T-helper 9 cell (primary cell): ENCODE data around the gene LUC7L3.
"Not testable (repeated sequence)": the region's sequence is repeated elsewhere in the genome, so short reads cannot be mapped to it uniquely, and the experiment has no call there.

ENCODE experiments used
- DNase-seq: peaks from one replicate; pipeline ENCODE4 v3.0.0-alpha.2; 2020

The LUC7L3 gene

DNA sequence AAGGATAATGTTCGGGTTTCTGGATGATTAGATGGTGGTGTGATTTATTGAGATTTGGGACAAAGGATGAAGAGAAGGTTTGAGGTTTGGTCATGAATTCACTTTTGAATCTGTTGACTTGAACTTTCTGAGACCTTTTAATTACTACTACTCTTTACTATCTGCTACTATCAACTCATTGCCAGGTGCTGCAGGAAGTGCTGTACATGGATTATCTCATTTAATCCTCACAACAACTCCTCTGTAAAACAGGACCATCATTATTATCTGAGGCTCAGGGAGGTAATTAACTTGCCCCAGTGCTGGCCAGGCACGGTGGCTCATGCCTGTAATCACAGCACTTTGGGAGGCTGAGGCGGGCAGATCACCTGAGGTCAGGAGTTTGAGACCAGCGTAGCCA lies 8.8 kb upstream of the LUC7L3 start:
- DNase-seq, result no peak

DNA sequence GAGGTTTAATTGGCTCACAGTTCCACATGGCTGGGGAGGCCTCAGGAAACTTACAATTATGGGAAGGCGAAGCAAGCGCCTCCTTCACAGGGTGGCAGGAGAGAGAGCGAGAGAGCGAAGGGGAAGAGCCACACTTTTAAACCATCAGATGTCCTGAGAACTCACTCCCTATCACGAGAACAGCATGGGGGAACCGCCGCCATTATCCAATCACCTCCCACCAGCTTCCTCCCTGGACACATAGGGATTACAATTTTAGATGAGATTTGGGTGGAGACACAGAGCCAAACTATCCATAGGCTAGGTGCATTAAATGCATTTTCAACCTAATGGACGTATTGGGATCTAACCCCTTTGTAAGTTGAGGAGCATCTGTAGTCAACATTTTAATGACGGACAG lies 6.8 kb upstream of the LUC7L3 start:
- DNase-seq, result no peak

DNA sequence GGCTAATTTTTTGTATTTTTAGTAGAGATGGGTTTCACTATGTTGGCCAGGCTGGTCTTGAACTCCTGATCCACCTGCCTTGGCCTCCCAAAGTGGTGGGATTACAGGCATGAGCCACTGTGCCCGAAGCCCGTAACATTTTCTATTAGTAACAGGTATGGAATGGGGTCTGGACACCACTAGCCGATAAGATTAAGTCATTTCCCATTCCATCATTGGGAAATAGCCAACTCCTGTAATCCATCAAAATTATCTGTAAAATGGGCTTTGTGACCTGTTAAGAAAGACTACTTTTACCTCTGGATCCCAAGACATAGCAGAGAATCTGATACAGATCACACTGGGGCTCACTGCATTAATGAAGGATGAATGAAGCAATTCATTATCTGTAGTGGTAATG lies 3.9 kb upstream of the LUC7L3 start:
- no peak for DNase-seq

DNA sequence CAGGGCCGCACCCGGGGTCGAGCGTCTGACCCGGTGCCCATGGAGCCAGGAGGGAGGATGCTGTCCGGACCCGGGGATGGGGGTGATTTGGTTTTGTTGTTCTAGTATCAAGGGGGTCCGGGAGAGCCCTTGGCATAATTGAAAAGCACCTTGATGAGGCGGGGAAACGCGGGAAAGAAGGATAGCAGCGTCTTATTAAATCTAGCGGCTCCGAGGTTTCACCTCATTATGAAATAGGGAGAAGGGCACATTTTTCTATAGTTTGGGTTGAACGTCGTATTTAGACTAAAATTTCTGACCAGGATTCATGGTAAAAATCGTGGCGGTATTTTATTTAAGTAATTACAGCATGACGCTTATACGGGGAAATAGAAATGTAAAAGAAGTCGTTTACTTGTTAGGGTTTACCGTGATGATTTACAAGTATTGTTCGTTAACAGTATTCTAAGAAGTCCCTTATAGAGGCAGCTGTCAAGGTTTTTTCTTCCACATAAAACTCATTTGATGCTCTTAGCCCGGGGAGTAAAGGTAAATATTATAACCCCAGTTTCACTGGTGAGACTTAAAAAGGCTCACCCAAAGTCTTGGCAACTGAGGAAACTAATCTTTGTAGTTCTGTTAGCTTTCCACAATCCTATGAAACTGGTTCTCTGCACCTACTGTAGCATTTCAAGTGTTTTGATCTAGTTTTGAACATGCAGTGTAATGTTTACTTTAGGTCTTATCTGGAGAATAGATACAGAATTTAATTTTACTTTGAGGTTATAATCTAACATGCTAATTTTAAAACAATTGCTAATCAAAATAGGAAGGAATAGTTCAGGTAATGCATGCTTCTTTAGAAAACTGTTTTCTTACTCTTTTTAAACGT lies 756 bp downstream of the LUC7L3 start:
- DNase-seq, result no peak

DNA sequence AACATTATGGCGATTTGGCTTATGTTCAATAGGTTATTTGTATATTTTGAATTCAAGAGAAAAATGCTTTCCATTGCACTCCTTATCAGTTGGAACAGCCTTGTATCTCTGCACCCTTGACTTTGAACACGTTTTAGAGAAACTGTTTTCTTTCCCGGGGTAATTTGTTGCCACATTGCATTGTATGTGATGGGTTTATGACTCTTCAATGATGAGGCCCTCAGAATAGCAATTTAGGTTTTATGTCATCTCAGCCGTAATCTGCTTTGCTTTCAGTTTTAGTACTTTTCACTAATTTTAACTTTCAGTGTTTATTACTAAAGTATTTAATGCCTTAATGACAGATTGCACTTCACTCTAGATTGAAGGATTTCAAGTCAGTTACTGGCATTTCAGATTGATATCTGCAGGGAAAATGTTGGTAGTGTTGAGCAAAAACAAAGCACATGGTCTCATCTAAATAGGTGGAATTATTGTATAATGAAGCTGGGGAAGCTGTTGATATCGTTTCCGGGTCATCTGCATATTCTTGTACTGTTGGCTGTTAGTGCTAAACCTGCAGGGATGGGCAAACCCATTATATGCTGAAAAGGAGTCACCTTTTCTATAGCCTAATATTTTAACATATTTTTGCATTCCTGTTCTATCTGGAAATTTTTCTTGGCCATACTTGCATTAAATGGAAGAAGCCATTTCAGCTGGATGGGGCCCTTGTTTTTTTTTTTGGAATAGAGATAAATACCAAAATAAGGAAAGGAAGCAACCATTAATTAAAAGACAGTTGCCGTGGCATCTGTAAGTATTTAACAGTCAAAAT lies 2.0 kb downstream of the LUC7L3 start:
- no peak for DNase-seq

DNA sequence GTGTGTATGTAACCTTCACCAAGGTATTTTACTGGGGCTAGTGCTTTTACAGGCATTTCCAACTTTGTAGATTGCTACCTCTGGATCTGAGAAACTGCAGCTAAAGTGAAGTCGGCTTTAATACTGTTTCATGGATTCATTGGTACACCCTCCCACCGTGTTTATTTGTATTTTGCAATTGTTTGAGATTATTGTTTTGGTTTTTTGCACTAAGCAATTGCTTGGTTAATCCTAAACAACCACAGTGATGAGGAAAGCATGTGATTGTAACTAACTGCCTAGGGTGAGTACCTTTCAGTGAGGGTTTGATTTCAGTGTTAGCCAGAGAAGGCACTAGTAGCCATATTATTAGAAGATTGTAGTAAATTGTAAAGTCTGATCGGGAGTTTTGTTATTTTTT lies 3.3 kb downstream of the LUC7L3 start:
- DNase-seq, result no peak

DNA sequence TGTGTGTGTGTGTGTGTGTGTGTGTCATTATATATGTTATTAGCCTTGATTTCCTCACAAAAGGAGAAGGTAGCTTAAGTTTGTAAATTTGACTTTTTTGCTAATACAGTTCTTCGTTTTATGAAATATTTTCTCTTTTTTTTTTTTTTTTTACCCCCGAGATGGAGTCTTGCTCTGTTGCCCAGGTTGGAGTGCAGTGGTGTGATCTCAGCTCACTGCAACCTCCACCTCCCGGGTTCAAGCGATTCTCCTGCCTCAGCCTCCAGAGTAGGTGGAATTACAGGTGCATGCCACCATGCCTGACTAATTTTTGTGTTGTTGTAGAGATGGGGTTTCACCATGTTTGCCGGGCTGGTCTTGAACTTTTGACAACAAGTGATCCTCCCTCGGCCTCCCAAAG lies 5.2 kb downstream of the LUC7L3 start:
- DNase-seq, result not testable (repeated sequence)

DNA sequence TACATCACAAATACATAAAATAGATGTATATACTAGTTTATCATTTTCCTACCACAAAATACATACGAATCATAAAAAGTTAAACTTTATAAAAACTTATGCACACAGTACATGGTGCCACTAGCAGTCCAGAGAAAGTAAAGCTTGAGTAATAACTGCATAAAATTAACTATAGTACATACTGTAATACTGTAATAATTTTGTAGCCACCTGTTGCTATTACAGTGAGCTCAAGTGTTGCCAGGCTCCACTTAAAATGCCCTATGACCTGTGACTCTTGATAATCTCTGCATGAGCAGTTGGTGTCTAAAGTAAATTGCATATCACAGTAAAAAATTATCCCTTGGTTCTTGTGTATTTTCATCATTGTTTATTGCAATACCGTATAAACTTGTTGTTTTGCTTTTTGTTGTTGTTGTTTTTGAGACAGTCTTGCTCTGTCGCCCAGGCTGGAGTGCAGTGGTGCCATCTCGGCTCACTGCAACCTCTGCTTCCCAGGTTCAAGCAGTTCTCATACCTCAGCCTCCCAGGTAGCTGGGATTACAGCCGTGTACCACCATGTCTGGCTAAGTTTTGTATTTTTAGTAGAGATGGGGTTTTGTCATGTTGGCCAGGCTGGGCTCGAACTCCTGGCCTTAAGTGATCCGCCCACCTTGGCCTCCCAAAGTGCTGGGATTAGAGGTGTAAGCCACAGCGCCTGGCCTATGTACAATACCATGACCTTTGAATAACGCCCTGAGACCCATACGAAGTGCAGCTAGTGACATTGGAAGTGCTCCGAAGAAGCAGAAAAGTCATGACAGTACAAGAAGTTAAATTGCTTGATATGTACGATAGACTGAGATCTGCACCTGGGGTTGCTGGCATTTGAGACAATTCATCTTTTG lies 6.6 kb downstream of the LUC7L3 start:
- DNase-seq, result no peak

DNA sequence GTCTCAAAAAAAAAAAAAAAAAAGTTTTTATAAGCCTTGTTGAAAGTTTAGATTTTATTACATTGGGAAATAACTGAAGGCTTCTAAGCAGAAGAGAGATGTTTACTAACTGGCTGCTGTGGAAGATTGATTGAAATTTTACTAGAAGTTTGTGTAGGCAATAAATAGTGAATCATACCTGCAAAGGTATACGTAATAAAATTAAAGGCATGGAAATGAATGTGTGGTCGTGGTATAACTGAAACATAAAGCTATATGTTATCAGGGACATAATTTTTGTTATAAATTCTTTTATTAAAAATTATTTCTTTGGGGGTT lies 8.7 kb downstream of the LUC7L3 start:
- DNase-seq, result no peak

DNA sequence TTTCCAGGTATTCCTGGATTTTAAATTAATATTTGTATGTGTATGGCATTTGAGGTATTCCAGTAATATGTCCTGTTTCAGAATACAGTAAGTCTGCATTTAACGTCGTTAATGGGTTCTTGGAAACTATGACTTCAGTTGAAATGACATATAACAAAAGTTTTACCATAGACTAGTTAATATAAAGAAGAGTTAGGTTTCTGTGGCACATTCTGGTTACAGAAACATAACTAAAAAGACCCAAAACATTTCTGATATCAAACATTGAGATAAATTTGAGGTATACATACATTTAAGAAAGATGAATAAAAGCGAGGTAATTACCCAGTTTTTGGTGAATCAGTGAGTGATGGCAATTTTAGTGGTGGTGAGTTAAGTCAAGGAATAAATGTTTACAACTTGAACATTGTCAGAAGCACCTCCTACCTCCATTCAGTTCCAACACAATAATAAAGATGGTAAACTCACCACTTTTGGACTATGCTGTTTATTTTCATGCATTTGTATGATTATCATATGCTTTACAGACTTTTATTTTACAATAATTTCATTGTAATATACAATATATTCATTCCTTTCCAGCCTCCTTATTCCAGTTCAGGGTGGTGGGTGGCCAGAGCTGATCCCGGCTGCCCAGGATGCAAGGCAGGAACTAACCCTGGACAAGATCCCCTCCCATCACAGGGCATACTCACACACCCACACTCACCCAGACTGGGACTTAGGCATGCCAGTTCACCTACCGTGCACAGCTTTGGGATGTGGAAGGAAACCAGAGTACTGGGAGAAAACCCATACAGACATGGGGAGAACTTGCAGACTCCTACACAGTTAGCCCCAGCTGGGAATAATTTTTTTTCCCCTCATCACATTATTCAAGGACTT lies 9.7 kb downstream of the LUC7L3 start:
- no peak for DNase-seq

DNA sequence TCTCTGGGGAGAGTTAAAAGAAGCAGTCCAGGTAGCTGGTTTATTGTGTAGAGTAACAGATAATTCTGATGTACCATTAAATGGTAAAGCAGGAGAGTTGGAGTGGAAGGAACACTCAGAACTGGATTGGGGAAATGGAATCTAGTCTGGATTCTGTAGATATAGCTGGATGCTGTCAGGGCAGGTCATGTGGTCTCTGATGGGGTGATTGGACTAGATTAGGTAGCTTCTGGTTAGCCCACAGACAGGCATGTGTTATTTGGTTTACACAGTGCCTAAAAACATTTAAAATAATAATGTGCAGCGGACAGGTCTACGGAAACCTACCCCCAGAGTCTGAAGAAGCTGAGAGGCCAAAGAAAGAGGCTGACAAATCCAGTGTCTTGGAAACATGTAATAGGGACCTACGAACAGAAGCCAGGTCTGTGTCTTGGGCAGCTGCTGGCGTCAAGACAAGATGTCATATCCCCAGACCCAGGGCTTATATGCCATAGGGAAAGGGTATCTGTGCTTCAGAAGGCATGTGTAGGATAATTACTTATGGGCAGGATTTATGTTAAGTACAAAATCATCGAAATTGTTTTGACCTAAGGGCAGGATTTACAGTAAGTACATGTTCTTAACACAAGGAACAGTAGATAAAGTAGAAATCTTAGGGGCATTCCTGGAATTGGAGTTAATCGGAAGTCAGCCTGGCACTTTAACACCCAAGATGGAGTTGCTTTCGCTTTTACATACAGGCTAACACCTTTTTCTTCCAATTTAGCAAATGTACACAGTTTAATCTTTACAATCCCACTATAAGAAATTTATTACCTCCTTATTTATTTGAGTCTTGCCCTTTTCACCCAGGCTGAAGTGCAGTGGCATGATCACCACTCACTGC lies 12.4 kb downstream of the LUC7L3 start:
- no peak for DNase-seq

DNA sequence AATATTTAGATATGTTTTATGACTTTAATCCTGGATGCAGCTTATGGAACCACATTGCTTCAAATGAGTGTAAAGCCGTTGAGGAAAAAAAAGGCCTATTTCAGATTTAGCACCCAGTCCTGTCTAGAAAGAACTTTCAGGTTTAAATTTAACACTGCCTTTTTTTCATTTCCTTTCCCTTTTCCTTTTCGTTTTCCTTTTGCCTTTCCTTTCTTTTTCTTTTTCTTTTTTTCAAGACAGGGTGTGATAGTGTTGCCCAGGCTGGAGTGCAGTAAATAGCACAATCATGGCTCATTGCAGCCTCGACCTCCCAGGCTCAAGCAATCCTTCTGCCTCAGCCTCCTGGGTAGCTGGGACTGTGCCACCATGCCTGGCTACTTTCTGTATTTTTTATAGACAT lies 15.9 kb downstream of the LUC7L3 start:
- DNase-seq, result no peak

DNA sequence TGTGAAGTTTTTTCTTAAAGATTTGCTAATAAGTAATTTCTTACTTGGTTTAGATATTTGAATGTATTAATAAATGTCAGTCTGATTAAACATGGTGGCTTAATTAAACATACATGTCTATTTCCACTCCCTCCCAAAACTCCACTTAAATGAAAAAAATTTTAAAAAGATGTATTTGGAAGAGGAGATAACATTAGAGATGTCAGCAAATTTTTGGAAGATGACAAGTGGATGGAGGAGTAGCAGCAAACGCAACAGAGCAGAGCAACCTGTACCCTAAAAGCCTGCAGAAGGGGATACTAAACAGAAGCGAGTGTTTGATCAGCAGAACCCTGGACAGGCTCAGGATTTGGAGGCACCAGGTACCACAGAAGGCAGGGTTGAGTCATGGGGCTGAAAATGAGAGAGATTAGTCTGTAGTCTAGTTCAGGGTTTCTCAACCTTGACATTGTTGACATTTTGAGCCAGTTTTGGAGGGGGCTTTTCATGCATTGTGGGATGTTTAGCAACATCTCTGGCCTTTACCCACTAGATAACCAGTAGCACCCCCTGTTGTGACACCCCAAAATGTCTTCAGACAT lies 17.8 kb downstream of the LUC7L3 start:
- no peak for DNase-seq

DNA sequence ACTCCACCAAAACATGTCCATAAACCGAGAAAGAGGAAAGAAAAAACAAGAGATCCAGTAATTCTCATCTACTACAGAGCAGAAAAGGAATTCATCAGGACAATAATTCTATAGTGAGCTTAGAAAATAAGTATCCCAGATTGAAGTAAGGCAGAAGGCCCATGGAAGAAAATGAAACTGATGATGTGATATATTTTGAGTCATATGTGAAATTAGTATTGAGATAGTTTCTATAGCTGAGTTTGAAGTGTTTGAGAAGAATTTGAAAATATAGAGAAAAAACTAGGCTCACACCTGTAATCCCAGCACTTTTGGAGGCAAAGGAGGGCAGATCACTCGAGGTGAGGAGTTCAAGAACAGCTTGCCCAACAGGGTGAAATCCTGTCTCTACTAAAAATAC lies 19.7 kb downstream of the LUC7L3 start:
- DNase-seq, result no peak

DNA sequence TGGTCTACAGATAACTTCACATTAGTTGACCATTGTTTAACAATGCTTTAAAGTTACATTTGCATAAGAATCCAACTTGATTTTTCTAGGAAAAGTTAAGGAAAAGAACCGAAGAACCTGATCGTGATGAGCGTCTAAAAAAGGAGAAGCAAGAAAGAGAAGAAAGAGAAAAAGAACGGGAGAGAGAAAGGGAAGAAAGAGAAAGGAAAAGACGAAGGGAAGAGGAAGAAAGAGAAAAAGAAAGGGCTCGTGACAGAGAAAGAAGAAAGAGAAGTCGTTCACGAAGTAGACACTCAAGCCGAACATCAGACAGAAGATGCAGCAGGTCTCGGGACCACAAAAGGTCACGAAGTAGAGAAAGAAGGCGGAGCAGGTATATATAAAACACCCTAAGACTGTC lies 26.2 kb downstream of the LUC7L3 start:
- DNase-seq, result no peak

DNA sequence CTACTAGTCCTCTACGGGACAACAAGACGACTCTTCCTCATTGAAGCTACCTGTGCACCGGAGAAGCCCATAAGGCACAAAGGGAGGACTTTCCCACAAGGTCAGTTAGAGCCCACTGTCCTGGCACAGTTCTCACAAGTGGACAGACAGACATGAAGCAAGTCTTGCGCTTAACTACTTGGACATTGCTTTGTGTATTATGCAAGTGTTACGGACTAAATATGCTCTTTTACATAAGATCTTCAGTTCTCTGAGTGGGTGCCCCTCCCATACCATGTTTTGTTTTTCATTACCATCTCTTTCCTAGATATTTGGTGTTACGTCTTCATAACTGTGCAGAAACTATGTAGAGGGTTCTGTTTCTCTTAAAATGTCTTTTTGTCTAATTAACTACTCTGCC lies 29.8 kb downstream of the LUC7L3 start:
- no peak for DNase-seq

DNA sequence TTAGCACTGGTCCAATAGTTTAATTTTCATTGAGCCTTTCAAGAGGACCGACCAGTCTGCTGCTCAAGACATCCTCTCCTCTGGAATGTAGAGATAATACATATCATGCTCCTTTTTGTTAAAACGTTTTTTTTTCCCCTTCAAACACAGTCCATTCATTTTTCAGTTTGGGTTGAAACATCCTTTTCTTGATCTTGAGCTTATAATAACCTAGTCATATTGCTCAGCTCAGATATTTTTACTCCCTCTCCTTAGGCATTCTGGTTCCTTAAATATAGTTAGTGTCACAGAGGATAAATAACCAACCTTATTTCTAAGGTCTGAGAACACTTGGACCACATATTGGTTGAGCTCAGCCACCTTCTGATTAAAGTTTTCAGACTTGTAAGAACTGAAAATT lies 35.1 kb downstream of the LUC7L3 start:
- no peak for DNase-seq

DNA sequence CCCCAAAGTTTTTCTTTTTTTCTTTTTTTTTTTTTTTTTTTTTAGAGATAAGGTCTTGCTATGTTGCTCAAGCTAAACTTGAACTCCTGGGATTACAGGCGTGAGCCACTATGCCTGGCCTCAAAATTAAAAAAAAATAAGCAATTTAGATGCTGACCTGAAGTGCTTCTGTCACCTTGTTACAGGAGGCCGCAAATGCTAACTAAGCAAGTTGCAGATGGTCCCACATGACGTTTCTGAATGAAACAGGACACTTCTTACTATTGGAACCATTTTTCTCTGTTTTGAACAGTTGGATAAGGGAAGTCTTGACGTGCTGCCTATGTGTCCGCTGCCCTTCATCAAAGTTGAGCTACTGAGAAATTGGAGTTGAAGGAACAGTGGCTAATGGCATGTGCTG lies 39.1 kb downstream of the LUC7L3 start:
- DNase-seq, result no peak

DNA sequence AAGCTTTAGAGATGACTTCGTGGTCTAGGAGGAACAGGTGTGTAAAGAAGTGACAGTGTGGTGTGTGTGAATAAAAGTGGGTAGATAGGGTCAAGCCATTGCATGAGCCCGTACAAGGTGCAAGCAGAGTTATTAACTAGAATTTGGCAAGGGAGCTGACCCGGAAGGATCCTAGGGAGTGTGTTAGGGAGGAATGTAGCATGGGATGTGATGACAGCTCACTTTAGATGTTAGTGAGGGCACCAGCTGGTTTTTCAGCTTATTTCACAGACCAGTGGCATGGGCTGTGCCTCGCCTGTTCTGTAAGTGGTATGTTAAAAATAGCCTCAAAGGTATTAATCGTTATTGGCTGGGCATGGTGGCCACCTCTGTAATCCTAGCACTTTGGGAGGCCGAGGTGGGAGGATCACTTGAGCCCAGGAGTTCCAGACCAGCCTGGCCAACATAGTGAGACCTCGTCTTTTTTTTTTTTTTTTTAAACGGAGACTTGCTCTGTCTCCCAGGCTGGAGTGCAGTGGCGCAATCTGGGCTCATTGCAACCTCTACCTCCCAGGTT lies 39.7 kb downstream of the LUC7L3 start:
- no peak for DNase-seq

DNA sequence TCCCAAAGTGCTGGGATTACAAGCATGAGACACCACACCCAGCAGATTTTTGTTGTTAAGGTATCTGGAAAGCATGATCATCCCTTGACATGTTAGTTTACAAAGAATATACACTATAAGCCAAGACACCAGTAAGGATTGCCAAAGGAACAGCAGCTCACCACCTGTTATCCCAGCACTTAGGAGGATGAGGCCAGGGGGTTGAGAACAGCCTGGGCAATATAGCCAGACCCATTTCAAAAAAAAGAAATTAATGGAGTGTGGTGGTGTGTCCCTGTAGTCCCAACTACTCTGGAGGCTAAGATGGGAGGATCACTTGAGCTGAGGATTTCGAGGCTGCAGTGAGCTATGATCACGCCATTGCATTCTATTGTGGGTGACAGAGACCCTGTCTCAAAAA lies 42.8 kb downstream of the LUC7L3 start:
- DNase-seq, result no peak
